Panc1 (cell line): ENCODE results near the gene TNP1. TPM values are rescaled to one million over a fixed set of nuclear protein-coding genes. Genes with fewer than 3 reads are reported as not detected.

Experiments
- ATAC-seq: fragments of 200-7000 bp; cut with Tn5 transposase; 2 replicates; pipeline ENCODE4 v1.9.1; 2020; ENCODE audit warnings: mild to moderate bottlenecking, moderate library complexity
- BruUV-seq: library from RNA; stranded (reverse); fragments of 400-500 nt; replicated peaks from 2 replicates; lab custom pipeline; 2021; lab: Mats Ljungman, UMichigan
- CTCF ChIA-PET: fragments of 300-600 bp; sonication (Branson Sonifier 250); formaldehyde crosslinking; loops from one replicate; lab custom pipeline; 2022; ENCODE audit warnings: antibody characterized with exemption; lab: Charles Lee
- POLR2A ChIA-PET: fragments of 300-600 bp; sonication (Branson Sonifier 250); formaldehyde crosslinking; loops from one replicate; lab custom pipeline; 2022; ENCODE audit warnings: antibody characterized with exemption; lab: Charles Lee
- DNase-seq: peaks from one replicate; pipeline ENCODE4 v3.0.0-alpha.2; 2010; ENCODE audit warnings: low read depth, low spot score
- H3K27ac ChIP-seq: 2 replicates; pipeline ENCODE4 v1.5.1; 2011; ENCODE audit warnings: mild to moderate bottlenecking, low read length, inconsistent platforms
- H3K27me3 ChIP-seq: fragments of 200-500 bp; sonication (Bioruptor generic); 2 replicates; pipeline ENCODE4 v1.6.0; 2014; ENCODE audit warnings: low read length, inconsistent platforms; ENCODE audit not compliant: control insufficient read depth, insufficient read depth
- H3K36me3 ChIP-seq: fragments of 200-500 bp; sonication (Bioruptor generic); 2 replicates; pipeline ENCODE4 v1.5.1; 2014; ENCODE audit warnings: inconsistent platforms, mild to moderate bottlenecking, low read length, moderate library complexity; ENCODE audit not compliant: control insufficient read depth, insufficient read depth
- H3K4me1 ChIP-seq: 2 replicates; pipeline ENCODE4 v1.5.1; 2011; ENCODE audit warnings: inconsistent platforms, mild to moderate bottlenecking, low read length, moderate library complexity; ENCODE audit not compliant: control insufficient read depth, insufficient read depth
- H3K4me3 ChIP-seq, 2 experiments: 2 replicates each; pipeline ENCODE4 v1.5.1; 2011 to 2012; ENCODE audit warnings: low read depth in 2 of 2, low read length in 2 of 2, mild to moderate bottlenecking in 2 of 2, inconsistent platforms in 1 of 2, moderate library complexity in 1 of 2
- H3K9me3 ChIP-seq: fragments of 200-500 bp; sonication (Bioruptor generic); 2 replicates; pipeline ENCODE4 v1.5.1; 2014; ENCODE audit warnings: low read depth, mild to moderate bottlenecking, inconsistent platforms, low read length, moderate library complexity; ENCODE audit not compliant: control insufficient read depth, insufficient read depth
- CTCF ChIP-seq: fragments of 450-650 bp; IDR thresholded peaks from 2 replicates; pipeline ENCODE4 v1.5.1; 2017; ENCODE audit warnings: mild to moderate bottlenecking
- POLR2AphosphoS5 ChIP-seq: IDR thresholded peaks from 2 replicates; pipeline ENCODE4 v1.6.1; 2012; ENCODE audit warnings: mild to moderate bottlenecking, low read depth, low read length, moderate library complexity
- REST ChIP-seq, 2 experiments: IDR thresholded peaks; 2 replicates each; pipeline ENCODE4 v1.6.1; 2011 to 2012; ENCODE audit warnings: low read depth in 2 of 2, control low read depth in 1 of 2, low read length in 1 of 2, mild to moderate bottlenecking in 1 of 2, moderate library complexity in 1 of 2; ENCODE audit not compliant: insufficient read depth in 1 of 2
- SIN3A ChIP-seq: IDR thresholded peaks from 2 replicates; pipeline ENCODE4 v1.6.1; 2012; ENCODE audit warnings: low read depth, mild to moderate bottlenecking, low read length, moderate library complexity, borderline replicate concordance; ENCODE audit not compliant: insufficient read depth
- TCF7L2 ChIP-seq: IDR thresholded peaks from 2 replicates; pipeline ENCODE4 v1.6.1; 2011; ENCODE audit warnings: mild to moderate bottlenecking, low read depth, low read length, inconsistent platforms
- in situ Hi-C: cut with HindIII; loops from 2 replicates; pipeline ENCODE4 v1.10.0; 2016; ENCODE audit warnings: low sequenced_read_pairs, low pct_unique_long_range_greater_than_20kb
- intact Hi-C: fragments of 100-400 bp; cut with micrococcal nuclease; formaldehyde crosslinking; loops from one replicate; pipeline ENCODE4 v1.10.0; 2022; ENCODE audit not compliant: unreplicated experiment
- total RNA-seq: library from RNA; stranded (reverse); gene quantifications from one replicate; pipeline ENCODE4 v1.2.1, GENCODE V29; 2021; ENCODE audit not compliant: unreplicated experiment

Gene TNP1
- total RNA-seq, 1 experiment from 2014 or later = not detected

- no peaks in the 10 kb centered on the region for H3K4me1 ChIP-seq
- no peak overlapping the region for H3K4me3 ChIP-seq
- TF ChIP-seq REST (IDR thresholded peaks at IDR 0.05; ENCODE audit: insufficient read depth in 1 of 2, low read depth in 2 of 2, low read length in 1 of 2) (no peak), SIN3A (no peak), POLR2AphosphoS5 (no peak), TCF7L2 (no peak), CTCF (no peak)
- DNase-seq = no peak
- in situ Hi-C loops (no loop called here), intact Hi-C loops (no loop called here)
- no peaks in the 10 kb centered on the region; the same call in 1 of the 2 replicates for H3K27me3 ChIP-seq
- ATAC-seq = no peak
- no peak overlapping the region for H3K27ac ChIP-seq
- ChIA-PET CTCF (no interaction called here), POLR2A (no interaction called here)
- no TSS peak for BruUV-seq
- H3K36me3 ChIP-seq = no peaks in the 10 kb centered on the region
- no peaks in the 10 kb centered on the region for H3K9me3 ChIP-seq
These were observed 26.8 kb downstream of the TNP1 start for GRCh38 chr2:216833061-216833460.

GRCh38 chr2:216830346-216830745 lies 29.5 kb downstream of the TNP1 start:
- H3K4me3 ChIP-seq = no peak overlapping the region
- TF ChIP-seq CTCF (no peak), POLR2AphosphoS5 (no peak), SIN3A (no peak), REST (IDR thresholded peaks at IDR 0.05; ENCODE audit: insufficient read depth in 1 of 2, low read depth in 2 of 2, low read length in 1 of 2) (no peak), TCF7L2 (no peak)

More at GRCh38 chr2:216830346-216830745, 29.5 kb downstream of the TNP1 start:
- no peak for ATAC-seq
- intact Hi-C loops = no loop called here
- ChIA-PET POLR2A (no interaction called here), CTCF (no interaction called here)
- H3K27me3 ChIP-seq = no peaks in the 10 kb centered on the region; the same call in 1 of the 2 replicates
- H3K27ac ChIP-seq = no peak overlapping the region
- H3K36me3 ChIP-seq = no peaks in the 10 kb centered on the region
- no peaks in the 10 kb centered on the region for H3K9me3 ChIP-seq
- no peak for DNase-seq
- in situ Hi-C loops = no loop called here
- no TSS peak for BruUV-seq
- no peaks in the 10 kb centered on the region for H3K4me1 ChIP-seq
